Loucy (cell line): ENCODE results near the gene CYTH3.

Source experiments
- CTCF ChIP-seq: fragments of 200-600 bp; sonication (generic); conservative IDR thresholded peaks from 2 replicates; pipeline ENCODE4 v1.5.1; 2014; ENCODE audit warnings: mild to moderate bottlenecking, antibody characterized with exemption, low read length
- EZH2phosphoT487 ChIP-seq: fragments of 200-600 bp; IDR thresholded peaks from 2 replicates; pipeline ENCODE4 v1.6.1; 2018; ENCODE audit warnings: antibody characterized with exemption, mild to moderate bottlenecking, moderate library complexity, borderline replicate concordance

- TF ChIP-seq EZH2phosphoT487, result no peak
- TF ChIP-seq CTCF, result no peak
Observed at GRCh38 chr7:6273380-6273837, 985 bp upstream of the CYTH3 start.
